GM21360 (cell line): ENCODE results near the gene CORO2B.

ENCODE experiments used
- ATAC-seq: cut with Tn5 transposase; IDR thresholded peaks from one replicate; pipeline ENCODE4 v1.9.1; 2021; ENCODE audit warnings: mild to moderate bottlenecking, moderate library complexity; ENCODE audit not compliant: unreplicated experiment

CORO2B gene

DNA sequence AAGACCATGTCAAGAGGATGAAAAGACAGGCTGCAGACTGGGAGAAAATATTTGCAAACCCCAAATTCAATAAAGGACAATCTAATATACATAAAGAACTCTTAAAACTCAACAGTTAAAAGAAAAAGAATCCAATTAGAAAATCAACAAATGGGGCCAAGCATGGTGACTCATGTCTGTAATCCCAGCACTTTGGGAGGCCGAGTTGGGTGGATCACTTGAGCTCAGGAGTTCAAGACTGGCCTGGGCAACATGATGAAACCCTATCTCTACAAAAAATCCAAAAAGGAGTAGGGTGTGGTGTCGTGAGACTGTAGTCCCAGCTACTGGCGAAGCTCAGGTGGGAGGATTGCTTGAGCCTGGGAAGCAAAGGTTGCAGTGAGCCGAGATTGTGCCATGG is 184.3 kb downstream of the CORO2B start:
- no peak for ATAC-seq

DNA sequence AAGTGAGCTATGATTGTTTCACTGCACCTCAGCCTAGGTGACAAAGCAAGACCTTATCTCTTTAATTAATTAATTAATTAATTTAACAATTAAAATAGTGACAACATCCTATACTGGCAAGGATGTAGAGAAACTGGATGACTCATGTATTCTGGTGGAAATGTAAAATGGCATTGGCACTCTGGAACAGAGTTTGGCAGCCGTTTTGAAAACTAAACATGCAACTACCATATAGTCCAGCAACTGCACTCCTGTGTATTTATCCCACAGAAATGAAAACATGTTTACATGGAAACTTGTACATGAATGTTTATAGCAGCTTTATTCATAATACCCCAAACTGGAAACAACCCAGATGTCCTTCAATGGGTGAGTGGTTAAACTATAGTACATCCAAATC is 185.3 kb downstream of the CORO2B start:
- ATAC-seq = no peak

DNA sequence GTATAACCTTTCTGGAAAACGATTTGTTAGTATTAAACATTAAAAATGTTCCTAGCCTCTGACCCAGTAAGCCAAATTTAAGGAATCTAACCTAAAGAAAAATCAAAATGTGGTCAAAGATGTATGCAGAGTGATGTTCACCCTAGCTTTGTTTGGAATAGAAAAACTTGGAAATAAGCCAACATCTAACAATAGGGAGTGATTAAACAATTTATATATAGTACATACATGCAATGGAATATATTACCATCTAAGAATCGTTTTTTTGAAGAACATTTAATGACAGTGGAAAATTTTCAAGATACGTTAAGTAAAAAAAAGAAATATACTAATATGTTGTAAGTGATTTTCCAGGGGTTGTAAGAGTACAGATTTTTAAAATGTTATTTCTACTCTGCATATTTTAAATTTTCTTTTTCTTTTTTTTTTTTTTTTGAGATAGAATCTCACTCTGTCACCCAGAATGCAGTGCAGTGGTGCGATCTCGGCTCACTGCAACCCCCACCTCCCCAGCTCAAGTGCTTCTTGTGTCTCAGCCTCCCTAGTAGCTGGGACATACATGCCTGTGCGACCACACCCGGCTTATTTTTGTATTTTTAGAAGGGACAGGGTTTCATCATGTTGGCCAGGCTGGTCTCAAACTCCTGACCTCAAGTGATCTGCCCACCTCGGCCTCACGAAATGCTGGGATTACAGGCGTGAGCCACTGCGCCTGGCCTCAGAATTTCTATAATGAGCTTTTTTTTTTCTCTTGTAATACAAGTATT is 187.0 kb downstream of the CORO2B start:
- no peak for ATAC-seq

DNA sequence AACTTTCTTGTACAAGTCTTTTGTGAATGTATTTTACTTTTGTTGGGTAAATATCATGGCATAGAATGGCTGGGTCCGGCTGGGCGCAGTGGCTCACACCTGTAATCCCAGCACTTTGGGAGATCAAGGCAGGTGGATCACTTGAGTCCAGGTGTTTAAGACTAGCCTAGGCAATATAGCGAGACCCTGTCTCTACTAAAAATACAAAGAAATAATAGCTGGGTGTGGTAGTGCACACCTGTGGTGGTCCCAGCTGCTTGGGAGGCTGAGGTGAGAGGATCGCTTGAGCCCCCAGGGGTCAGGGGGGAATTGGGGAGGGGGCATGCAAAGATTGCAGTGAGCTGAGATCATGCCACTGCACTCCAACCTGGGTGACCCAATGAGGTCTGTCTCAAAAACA is 189.0 kb downstream of the CORO2B start:
- ATAC-seq = no peak

DNA sequence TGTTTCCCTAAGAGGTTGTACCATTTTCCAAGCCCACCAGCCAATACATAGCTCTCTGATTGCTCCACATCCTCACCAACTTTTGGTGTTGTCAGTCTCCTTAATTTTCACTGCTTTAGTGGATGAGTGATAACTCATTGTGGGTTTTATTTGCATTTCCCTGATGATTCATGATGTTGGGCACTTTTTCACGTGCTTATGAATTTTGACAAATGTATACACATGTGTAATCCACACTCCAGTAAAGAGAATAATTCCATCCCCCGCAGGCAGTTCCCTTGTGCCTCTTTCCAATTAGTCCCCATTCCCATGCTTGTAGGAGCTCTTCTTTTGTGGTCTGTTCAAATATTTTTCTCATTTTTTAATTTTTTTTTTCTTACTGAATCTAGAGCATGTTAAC is 189.5 kb downstream of the CORO2B start:
- ATAC-seq = no peak

DNA sequence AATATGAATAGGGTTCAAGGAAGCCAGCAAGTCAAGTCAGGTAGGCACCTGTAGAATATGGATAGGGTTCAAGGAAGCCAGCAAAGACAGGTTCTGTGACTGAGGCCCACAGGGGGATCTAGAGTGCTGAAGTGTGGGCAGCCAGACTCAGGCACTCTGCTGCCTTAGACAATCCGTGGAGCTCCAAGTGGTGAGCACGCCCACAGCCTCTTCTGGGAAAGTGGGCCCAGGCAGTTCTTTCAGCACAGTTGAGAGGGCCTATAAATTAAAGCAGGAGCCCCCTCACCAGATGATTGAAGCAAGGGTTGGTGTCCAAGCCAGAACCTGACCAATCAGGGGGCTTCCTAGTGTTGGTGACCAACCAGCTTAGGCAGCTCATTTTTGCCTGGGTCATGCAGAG is 190.9 kb downstream of the CORO2B start:
- no peak for ATAC-seq

DNA sequence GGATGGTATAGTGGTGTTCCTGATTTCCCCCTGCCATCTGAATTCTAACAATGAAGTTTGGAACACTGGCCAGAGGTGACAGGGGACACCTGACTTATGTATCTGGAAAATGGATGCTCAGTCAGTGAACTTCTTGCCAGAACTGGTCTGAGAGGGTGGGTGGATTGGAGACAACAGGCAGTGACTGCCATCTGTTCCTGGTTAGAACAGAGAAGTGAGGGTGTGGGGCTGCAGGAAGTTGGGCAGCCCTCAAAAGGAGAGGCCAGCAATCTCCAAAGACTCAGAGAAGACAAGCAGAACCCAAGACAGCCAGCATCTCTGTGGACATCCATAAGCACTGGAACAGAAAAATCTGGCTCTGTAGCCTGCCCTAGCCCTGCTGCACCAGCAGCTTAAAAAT is 191.4 kb downstream of the CORO2B start:
- no peak for ATAC-seq

DNA sequence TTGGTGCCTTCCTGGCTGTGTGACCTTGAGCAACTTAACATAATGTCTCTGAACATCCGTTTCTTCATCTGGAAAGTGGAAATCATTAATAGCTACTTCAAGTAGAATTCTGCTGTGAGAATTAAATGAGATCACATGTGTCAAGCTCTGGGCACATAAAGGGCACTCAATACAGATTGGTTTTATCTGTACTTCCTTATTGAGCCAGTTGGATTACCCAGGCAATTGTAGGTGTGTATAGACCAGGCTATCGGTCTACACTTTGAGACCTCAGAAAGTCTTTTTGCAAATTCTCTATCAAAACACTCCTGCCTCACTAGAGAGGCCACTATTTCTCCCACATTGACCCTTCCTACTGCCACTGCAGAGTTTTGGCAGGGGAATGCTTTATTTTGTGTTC is 194.2 kb downstream of the CORO2B start:
- no peak for ATAC-seq

DNA sequence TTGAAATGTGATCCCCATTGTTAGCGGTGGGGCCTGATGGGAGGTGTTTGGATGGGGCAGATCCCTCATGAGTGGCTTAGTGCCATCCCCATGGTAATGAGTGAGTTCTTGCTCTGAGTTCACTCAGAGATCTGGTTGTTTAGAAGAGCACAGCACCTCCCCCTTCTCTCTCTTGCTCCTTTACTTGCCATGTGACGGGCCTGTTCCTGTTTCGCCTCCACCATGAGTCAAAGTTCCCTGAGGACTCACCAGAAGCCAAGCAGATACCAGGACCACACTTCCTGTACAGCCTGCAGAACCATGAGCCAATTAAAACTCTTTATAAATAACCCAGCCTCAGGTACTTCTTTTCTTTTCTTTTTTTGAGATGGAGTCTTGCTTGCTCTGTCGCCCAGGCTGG is 195.3 kb downstream of the CORO2B start:
- ATAC-seq = no peak

DNA sequence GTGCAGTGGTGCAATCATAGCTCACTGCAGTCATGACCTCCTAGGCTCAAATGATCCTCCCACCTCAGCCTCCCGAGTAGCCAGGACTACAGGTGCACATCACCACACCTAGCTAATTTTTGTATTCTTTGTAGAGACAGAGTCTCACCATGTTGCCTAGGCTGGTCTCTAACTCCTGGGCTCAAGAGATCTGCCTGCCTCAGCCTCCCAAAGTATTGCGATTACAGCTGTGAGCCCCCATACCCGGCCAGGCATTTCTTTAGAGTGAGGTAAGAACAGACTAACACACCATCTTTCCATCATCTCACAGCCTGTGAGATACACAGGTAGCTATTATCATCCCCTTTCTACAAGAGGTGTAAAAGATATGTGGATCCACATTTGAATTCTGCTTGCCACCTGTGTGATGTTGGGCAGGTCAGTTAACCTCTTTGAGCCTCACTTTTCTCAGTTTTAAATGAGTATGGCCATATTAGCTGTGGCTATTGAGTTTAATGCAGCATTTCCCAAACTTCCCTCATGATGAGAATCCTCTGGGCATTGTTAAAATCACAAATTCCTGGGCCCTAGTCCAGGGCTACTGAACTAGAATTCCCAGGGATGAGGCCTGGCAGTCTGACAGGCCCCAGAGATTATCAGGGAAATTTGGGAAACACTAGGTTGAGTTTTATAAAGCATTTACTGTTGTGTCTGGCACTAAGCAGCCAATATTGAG is 195.9 kb downstream of the CORO2B start:
- ATAC-seq = no peak

DNA sequence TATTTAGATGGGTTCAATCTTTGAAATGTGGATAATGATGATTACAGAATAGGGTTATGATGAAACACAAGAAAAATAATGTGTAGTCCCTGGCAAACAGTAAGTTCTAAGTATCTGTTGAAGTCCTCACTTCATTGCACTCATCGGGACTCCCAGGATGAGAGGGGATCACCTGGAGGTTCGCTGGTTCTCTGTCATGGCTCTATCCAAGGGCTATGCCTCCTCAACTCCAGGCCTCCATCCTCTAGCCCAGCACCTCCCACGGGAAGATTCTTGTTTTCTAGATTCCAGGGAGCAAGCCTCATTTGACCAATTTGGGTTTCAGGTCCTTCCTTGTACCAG is 196.4 kb downstream of the CORO2B start:
- no peak for ATAC-seq

DNA sequence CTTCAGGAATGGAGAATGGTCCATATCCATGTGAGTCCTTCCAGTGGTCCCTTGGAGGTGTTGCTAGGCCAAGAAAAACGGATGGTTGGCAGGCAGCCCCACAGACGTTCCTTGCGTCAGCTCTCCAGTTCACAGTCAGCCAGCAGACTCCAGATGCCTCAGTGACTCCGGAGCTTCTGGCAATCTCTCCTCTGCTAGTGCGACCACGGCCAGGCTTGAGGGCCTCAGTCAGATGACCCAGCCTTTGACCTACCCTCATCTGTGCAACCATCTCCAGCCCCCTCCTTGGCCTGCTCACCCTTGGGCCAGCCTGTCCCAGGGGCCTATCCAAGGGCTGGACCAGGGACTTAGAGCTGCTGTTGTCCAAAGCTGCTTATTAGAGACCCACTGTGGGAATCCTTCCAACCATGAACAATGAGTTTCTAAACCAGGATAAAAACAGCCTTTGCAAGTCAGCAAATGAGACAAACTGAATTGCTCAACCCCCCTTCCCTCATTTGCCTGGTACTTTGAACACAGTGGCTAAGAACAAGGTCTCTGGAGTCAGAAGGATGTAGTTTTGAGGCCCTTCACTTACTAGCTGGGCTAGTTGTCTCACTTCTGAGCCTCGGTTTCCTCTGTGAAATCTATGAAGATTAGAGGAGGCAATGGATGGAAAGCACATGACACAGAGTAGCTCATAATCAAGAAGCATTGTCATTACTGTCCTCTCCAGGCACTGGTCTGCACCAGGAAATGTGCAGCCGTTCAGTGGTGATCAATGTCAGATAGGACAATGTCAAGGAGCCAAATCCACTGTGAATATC is 197.1 kb downstream of the CORO2B start:
- ATAC-seq = no peak

DNA sequence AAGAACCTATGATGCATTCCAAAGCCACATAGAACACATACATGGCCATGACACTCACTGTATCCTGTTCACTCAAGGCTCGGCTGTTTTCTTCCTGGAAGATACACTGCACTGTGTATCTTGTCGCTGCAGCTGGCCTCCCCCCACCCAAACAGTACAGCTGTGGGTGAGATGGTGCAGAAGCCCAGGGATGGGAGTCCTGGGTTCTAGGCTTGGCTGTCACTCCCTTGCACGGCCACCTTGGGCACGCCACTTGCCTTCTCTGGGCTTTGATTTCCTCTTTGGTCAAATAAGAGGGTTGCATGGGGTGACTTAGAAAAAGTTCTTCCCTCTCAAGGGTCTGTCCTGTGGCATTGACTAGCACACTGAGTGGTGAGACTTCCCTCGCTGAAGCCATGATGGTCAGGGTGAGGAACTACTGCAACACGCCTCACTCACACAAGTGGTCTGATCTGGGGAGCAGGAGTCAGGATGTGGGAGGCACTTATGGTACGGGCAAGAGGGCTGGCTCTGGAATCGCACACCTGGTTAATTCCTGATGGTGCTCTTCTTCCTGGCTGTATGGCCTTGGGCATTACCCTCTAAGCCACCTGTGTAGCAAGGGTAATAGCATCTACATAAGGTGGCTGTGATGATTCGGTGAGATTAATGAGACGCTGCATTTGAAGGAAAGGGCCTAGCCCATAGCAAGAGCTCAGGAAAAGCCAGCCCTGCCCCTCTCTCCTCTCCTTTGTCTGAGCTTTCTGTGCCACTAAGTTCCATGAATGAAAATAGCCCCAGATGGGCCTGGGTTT is 197.9 kb downstream of the CORO2B start:
- ATAC-seq = no peak
